GM18505 (cell line): ENCODE measurements around the gene LTBP2.

Experiments
- ATAC-seq: cut with Tn5 transposase; IDR thresholded peaks from one replicate; pipeline ENCODE4 v1.9.1; 2021; ENCODE audit not compliant: unreplicated experiment
- POLR2A ChIP-seq: IDR thresholded peaks from 4 replicates; pipeline ENCODE4 v1.6.1; 2011; ENCODE audit warnings: borderline replicate concordance; ENCODE audit not compliant: insufficient read depth, insufficient read length; ENCODE audit errors: extremely low read depth

LTBP2 gene

DNA sequence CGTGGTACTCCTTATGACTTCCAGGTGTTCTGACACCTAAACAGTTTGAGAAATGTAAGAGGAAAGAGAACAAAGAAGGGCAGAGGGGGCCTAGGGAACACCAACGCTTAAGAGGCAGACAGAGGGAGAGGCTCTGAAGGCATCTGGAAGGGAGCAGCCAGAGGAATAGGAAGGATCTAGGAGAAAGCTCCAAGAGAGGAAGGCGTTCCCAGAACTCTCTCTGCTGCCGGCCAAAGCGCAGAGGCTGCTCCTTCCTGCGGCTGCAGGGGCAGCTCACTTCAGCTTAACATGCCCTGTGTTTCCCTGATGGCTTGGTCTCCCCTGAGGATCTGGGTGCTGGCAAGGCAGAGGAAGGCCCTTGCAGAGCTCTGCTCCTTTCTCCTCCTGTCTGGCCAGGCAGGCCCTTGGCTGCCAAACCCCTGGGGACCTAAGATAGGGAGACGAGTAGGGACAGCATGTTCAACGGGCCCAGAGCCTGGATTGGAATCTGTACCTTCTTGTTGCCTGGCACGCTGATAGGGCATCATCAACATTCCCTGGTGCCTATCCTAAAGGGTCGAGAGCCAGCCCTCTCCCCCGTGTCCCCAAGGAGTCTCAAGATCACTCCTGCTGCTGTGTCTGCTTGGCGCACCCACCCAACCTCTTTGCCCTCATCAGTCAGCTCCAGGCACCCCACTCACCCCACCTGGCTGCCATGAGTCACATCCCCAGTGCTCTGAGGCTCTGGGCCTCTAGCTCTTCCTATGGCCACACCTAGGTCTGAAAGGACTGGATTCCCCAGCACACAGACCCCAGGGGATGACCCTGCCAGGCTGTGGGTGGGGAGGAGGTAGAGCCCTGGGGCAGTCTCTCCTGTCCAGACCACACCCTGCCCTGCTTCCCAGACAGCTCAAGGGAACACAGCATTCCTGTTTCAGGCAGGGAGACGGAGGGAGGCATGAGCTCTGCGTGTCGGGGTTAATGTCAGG lies 45.6 kb downstream of the LTBP2 start:
- TF ChIP-seq POLR2A, result no peak
- ATAC-seq, result no peak

DNA sequence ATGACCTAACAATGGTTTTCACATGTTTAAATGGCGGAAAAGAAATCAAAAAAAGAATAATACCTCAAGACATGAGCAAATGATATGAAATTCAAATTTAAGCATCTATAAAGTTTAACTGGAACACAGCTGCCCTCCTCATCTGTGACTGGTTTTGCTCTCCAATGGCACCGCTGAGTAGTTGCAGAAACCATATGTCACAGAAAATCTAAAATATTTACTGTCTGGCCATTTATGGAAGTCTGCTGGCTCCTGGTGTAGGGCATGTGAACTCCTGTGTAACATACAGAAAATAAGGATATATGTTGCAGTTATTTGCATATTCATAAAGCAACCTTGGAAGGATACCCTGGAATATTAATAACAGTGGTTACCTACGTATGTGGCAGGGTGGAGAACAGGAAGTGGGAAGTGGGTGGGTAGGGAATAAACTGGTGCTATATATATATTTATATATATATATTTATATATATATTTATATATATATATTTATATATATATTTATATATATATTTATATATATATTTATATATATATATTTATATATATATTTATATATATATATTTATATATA lies 48.4 kb downstream of the LTBP2 start:
- ATAC-seq, result no peak
- no peak for TF ChIP-seq POLR2A

DNA sequence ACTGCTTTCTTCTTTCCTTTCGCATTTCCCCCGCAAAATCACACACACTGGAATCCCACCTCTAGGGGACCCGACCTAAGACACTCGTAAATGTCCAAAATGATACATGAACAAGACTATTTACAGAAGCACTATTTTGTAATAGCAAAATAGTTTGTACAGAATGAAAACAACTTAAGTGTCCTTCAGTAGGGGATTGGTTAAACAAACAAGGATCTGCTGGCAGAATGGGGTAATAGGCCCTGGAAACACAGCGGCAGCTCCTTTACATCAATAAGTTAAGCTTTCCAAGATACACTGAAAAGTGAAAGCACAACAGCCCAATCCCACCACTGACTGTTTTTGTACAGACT lies 48.8 kb downstream of the LTBP2 start:
- no peak for ATAC-seq
- TF ChIP-seq POLR2A, result no peak

DNA sequence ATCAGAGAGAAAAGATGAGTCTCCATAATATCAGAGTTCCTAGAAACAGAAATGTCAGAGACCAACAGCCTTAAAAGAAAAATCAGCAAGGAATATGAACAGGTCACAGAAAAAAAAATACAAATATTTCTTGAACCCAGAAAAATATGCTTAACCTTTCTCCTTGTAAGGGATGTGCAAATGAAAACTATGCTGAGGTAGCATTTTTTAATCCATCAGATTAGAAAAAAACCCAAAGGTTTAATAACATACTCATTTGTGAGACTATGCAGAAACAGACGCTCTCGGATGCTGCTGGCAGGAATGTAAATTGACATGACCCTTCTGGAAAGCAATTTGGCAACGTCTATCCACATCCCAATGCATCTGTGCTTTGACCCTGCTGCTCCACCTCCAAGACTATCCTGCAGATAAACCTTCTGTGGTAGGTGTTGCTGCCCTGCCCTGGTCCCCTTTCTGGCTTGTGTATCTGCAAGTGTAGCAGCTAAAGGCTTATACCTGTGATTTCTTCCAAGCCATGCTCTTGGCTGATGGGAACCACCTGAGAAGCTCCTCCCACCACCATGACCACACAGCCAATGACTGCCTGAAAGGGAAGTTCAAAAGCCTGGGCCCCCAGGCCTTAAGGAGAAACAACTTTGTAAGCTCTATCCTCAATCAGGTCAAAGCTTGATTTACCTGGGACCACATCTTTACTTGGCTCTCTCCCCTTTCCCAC lies 49.4 kb downstream of the LTBP2 start:
- no peak for ATAC-seq
- TF ChIP-seq POLR2A, result no peak

DNA sequence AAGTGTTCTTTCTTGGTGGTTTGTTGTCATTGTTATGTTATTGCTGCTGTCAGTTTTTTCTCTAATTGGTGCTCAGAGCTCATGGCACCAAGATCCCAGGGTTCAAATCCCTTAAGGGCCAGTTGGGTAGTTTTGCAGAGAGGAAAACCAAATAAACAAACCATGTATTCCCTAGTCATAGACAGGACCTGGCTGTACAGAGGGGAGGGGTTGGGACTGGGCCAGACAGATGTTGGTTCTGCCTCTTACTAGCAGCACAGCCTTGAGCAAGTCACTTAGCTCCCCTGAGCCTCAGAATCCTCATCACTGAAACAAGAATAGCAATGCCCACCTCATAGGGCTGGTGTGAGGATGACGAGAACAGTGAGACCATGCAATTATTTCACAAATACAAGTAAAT lies 53.4 kb downstream of the LTBP2 start:
- TF ChIP-seq POLR2A, result no peak
- ATAC-seq, result no peak

DNA sequence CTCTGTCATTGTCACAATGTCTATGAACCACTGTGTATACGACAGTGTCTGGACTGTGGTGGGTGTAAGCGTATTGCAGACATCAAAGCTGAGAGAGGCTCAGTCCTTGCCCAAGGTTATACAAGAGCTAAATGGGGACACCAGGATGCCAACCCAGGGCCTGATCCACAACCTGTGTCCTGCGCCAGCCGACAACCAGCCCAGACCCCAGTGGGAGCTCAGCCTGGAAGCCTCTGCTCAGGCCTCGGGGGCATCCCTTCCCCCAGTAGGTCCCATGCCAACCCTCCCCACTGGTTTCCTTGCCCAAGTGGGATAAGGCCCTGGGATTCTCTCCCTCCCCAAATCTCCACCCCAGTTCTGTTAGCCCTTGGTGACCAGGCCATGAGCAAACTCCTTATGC lies 54.3 kb downstream of the LTBP2 start:
- TF ChIP-seq POLR2A, result no peak
- ATAC-seq, result no peak

DNA sequence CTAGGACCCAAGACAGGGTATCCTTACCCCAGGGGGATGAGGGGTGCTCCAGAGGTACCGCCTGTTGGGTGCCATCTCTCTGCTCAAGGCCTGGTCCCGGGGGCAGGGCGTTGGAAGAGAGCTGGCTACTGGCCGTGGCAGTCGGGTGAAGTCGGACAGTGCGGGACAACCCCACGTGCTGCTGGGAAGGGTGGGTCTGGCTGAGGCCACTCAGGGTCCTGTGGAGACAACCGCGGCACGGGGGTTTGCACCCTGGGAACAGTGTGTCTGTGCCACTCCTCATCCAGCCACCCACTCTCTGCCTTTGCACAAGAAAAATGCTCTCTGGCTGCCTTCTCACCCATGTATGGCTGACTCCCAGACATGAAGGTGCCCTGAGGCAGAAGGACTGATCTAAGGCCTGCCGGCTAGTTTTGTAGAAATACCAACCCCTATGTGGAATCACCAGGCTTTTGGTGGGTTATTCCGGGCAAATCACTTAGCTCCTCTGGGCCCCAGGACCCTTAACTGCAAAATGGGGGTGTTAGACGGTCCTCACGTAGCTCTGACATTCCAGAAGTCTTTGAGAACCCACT lies 56.5 kb downstream of the LTBP2 start:
- ATAC-seq, result no peak
- TF ChIP-seq POLR2A, result no peak

DNA sequence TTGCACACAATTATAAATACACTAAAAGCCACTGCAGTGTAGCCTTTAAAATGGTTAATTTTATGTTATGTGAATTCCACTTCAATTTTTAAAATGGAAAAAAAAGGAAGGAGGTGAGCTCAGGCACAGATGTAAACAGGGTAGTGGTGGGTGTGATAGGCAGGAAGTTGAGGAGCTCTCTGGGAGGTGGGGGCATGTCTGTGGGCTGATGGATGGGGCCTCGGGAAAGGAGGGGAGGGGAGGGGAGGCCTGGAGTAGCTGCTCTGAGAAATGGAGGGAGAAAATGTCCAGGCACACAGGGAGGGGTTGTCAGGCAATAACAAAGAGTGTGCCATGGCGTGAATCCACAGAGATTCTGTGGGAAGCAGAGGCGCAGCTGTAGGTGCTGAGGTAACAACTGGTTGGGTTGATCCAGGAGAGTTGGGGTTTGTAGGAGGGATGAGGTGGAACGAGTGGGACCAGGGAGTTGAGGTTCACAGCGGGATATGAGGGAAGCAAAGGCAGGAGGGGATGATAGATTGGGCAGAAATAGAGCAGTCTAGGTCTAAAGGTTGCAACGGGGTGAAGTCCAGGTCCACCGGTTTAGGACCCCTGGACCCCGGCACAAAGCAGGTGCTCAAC lies 57.2 kb downstream of the LTBP2 start:
- TF ChIP-seq POLR2A, result no peak
- ATAC-seq, result no peak

DNA sequence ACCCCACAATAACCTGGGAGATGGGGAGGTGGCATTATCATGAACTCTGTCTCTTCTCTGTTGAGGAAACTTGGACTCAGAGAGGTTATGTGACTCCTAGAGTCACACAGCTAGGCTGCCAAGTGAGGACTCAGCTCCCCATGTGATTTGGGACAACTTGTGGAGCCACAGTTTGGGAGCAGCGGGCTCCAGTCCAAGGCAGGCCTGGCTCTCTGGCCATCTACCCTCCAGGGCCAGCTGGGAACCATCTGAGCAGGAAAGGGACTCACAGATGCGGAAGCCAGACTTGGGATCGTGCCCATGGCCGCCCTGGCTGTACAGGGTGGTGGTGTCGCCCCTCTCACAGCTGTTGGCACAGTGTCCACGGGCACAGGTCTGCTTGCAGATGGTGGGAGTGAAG lies 59.4 kb downstream of the LTBP2 start:
- ATAC-seq, result no peak
- no peak for TF ChIP-seq POLR2A

DNA sequence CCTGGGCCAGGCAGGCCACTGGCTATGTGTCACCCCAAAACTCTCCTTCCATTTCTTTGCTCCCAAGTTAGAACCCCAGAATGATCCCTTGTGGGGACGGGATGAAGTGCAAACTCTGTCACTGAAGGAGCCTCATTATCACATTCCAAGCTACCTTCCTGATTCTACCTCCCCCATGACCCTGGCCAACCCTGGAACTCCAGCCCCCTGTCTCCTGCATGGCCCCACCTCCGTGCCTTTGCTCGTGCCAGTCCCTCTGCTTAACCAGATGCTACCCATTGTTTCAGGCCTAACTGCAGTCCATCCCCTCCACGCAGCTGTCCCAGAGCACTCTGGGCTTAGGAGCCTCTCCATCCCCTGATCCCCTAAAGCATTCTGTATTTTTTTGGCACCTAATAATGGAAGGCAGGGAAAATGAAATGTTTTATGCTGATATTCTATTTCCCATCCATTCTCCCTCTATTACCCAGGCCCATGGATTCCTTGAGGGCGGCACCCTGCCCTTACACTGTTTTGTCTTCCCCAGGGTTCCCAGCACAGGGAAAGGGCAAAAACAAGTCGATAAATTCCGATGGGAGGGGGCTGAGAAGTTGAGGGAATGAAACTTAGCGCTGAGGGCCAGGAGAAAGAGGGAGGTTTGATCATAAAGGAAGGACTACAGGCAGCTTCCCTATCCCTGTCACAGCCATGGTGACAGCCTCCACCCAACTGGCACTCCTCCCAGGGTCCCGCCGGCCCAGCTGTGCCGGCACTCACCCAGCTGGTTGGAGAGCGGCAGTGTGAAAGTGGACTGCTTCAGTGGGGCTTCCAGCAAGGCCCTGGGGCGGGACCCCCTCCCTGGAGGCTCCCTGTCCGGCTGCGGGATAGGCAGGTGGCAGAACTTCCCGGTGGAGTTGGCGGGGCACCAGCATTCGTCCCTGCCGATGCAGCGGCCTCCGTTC lies 60.3 kb downstream of the LTBP2 start:
- no peak for ATAC-seq
- TF ChIP-seq POLR2A, result no peak

DNA sequence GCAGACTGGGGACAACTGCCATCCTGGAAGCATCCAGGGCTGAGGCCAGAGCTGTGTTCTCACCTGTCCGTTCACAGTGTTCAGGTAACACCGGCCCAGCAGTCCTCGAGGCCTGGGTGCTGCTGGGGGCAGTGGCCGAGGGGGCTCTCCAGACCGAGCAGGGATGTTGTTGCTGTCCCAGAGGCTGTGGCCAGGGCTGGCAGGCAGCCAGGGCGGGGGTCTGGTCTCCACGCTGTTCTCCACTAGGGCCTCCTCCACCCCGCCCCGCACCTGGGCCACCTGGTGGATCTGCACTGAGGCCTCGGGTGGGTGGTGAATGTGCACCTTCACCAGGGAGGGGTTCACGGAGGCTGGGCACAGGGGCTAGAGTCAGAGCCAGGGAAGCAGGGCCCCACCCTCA lies 61.0 kb downstream of the LTBP2 start:
- no peak for ATAC-seq
- no peak for TF ChIP-seq POLR2A

DNA sequence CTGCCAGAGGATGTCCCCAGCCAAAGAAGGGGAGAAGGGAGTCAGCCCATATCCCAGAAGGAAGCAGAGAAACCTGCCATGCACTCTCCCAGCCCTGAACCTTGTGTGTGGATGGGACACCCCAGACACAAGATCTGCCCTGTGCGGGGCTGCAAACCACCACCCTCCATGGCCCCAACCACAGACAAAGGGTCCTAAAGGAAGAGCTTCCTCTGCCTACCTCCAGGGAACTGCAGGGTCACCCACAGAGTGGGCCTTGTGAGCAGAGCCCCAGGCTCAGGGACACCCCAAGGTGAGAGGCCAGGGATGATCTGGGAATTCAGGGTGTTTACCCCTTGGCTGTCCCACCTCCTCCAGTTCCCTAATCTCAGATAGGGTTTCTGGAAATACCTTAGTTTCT lies 62.0 kb downstream of the LTBP2 start:
- no peak for ATAC-seq
- TF ChIP-seq POLR2A, result no peak
